GM20000 (cell line): Measurements from ENCODE around the gene METTL16.

Source experiments
- DNase-seq: peaks from one replicate; pipeline ENCODE4 v3.0.0; 2012; ENCODE audit warnings: low spot score
- TF ChIP-seq, protein P1 (sequence below): IDR thresholded peaks from 2 replicates; pipeline ENCODE4 v1.5.1; 2012; ENCODE audit warnings: mild to moderate bottlenecking, control low read depth; ENCODE audit errors: extremely low read depth, missing control alignments

Gene METTL16

DNA sequence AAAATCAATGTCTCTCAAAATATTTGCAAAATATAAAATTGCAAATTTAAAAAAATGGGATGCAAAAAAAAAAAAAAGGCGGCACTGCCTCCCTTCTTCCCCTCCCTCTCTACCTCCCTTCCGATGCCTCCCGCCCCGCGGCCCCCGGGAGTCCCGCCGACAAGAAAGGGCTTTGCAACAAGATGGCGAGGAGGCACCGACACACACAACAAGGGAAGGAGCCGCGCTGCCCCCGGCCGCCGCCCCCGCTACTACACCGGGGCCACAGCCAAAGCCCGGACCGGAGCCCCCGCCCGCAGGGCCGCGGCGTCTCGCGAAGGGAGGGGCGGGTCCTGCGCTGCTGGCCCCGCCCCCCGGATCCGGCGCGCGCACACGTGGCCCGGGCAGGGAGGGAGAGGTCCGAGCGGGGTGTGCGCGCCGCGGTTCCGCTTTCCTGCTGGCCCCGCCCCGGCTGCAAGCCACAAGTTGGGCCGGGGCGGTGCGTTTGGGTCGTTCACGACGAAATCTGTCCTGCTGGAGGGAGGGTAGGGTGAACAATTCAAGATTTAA lies 110.7 kb downstream of the METTL16 start, which contains the start of gene MNT:
Gene MNT, minus strand, starts transcription at position 184 of the 549 bp plus-strand sequence. CDS start 348 bp downstream, outside the sequence.
- TF ChIP-seq, protein P1, sequence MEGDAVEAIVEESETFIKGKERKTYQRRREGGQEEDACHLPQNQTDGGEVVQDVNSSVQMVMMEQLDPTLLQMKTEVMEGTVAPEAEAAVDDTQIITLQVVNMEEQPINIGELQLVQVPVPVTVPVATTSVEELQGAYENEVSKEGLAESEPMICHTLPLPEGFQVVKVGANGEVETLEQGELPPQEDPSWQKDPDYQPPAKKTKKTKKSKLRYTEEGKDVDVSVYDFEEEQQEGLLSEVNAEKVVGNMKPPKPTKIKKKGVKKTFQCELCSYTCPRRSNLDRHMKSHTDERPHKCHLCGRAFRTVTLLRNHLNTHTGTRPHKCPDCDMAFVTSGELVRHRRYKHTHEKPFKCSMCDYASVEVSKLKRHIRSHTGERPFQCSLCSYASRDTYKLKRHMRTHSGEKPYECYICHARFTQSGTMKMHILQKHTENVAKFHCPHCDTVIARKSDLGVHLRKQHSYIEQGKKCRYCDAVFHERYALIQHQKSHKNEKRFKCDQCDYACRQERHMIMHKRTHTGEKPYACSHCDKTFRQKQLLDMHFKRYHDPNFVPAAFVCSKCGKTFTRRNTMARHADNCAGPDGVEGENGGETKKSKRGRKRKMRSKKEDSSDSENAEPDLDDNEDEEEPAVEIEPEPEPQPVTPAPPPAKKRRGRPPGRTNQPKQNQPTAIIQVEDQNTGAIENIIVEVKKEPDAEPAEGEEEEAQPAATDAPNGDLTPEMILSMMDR, result no peak

DNA sequence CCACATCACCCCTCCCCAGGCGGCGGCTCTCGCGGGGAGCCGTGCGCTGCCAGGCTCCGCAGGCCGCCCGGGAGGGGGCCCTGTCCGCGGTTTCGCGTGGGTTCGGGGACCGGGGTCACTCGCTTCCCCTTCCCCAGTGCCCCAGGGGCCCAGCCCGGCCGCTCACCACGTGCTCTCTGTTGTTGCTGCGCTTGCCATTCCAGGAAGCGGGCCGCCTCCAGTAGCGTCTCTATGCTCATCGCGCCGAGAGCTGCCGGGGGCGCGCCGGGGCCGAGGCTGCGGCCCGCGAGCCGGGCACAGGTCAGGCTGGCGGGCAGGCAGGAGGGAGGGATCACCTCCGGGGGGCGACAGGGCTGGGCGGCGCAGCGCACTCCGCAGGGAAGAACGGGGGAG lies 111.2 kb downstream of the METTL16 start:
- peak; percentile 63 for DNase-seq

More for the DNA sequence above, 110.7 kb downstream of the METTL16 start, which contains the start of gene MNT:
- DNase-seq, result peak; percentile 97

DNA sequence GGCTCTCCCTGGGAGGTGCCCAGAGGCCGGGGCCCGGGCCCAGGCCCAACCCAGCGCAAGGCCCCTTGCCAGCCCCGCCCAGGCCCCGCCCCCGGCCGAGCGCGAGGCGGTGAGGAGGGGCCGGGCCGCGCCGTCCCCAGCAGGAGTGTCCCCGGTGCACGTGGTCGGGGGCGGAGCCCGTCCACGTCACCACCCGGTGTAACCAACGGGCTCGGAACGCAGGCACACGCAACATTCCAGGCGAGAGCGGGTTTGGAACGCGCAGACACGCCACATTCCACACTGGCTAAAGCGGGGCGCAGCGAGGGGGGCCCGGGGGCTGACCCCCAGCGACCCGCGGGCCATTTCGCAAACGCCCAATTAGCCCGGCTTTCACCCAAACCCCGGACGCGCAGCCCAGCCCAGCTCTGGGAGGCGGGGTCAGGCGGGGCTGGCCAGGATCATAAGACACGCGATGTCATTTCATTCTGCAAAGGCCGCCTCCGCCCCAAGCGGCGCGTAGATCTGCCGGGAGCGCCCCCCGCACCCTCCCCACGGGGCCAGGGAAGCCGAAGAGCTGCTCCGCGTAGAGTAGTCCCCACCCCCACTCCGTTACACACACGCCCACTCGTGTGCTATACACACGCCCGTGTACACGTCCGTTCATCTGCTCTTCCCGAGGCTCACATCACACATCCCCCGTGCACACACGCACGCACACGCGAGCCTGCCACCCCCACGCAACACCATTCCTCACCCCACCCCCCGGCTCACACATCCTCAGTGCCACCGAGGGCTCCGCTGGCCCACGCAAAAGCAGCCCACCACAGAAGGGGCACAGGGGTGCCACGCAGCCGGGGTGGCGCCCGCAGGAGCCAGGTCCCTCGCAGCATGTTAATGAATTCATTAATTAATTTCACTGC lies 111.9 kb downstream of the METTL16 start:
- TF ChIP-seq, protein P1, result no peak
- peak; percentile 98 for DNase-seq

More for the DNA sequence above, 111.2 kb downstream of the METTL16 start:
- TF ChIP-seq, protein P1, result no peak

DNA sequence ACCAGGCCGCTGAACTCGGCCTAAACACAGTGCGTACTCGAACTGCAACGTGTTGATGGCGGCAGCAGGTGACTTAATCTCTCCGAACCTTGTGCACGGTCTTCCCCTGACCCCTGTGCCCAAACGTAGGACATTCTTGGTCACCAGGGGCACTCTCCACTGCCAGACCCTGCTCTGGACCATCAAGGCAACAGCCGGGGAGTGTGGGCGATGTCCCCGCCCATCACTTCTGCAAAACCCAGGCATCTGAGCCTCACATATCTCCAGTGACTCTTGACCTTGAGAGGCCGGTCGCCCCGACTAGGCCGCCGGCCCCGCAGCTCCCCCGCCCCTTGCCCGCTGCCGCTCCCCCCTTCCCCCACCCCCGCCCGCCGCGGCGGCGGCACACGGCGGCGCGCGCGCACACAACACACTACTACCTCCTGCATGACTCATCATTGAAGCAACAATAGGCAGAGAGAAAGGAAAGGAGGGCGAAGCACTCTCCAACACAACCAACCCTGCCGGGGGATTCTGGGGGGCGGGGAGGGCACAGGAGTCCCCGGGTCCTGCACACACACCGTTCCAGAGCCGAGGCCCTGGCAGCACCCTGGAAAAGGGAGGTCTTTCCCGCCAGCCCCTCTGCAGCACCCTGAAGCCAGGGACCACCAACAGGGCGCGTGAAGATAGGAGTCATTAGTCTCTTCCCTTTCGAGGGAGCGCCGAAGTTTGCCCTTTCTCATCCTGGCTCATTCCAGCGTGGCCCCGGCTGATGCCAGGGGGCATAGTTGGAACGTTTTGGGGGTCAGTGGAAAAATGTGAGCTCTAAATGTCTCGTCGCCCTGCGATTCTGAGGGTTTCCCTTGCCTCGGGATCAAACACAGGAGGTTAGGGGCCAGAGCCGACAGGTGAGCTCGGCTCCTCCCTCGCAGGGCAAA lies 112.8 kb downstream of the METTL16 start:
- TF ChIP-seq, protein P1, result no peak
- peak; percentile 58 for DNase-seq

DNA sequence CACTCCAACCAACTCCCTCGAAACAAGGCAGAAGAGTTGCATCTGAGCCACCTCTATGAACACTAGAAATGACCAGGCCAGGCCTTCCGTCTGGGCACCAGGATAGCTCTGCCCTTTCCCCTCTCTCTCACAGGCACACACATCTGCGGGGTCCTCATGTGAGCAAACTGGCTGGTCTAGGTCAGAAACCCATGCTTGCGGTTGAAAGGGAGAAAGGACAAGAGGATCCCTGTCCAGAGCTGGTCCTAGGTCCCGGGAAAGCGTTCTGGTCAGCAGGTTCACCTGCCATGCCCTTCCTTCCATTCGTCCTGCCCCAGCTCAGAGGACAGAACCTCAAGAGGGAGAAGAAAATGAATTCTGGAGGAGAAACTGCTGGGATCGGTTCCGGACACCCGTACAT lies 113.5 kb downstream of the METTL16 start:
- TF ChIP-seq, protein P1, result no peak
- no peak for DNase-seq

DNA sequence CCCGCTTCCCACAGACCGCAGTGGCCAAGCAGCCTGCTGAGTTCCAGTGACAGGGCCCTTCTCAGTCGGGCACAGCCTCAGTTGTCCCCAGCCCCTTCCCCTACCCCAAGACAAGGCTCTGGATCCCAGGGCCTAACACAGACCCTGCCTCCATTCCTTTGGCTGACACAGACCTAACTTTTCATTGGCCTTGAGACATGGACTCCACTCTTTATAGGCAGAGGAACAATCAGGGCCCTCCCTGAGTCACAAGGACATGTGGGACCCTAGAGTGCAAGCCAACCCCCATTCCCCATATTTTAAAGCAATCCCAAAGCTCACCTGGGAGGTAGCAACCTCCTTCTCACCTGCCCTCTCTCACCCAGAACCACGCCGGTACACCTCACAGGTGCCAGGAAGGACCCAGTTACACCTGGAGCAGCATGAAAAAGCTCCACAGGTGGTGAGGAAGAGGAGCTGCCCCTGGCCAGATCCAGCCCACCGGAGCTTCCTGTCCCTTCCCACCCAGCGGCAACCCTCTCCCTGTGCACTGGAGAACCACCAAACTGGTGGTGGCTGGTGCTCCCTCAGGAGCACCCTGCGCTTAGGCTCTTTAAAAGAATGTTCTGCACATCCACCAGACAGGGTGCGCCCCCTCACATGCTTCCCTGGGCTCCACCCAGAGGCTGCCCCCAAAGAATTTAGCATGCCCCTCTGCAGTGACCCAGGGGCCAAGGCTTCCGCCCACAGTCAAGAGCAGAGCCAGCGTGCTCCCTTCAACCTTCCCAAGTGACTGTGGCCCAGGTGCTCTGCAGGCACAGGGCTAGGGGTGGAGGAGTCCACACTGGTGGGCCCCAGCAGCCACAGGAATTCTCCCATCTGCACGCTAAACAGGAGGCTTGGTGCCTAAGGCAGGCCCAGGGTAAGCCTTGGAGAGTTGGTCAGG lies 114.2 kb downstream of the METTL16 start:
- TF ChIP-seq, protein P1, result no peak
- DNase-seq, result no peak
